ENCODE results near the gene GTF2H1. TPM values are rescaled to one million over a fixed set of nuclear protein-coding genes. Genes with fewer than 3 reads are reported as not detected.

The GTF2H1 gene
- 92.2 and 94.3 TPM in 2 replicates for total RNA-seq

DNA sequence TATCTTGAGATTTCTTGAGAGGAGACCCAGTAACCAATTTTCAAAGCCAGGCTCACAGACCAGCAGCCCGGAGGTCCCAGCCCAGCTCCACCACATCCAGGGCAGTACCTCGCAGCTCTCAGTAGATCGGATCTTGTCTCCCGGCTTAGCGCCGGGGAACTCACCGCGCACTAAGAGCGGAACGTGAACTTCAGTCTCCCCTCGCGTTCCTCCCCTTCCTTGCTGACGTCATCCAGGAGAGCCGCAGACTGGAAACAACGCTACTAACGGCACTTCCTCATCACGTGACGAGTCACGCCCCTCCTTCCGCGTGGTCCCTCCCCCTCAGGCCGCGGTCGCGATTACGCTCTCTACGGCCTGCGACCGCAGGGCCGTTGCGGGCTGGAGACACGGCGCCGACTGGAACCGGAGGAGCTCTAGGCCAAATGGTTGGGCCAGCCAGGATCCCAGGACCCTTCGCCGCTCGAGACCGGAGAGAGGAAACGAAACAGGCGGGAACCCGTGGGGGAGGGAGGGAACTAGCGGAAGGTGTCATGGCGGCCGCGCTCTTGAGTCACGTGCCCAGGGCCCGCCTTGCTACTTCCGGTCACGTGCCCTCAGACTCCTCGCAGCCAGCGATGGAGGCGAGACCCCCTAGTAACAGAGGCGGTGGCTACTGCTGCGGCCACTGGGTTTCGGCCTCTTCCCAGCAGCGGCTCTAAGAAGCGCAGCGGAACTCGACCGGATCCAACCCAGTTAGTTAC, at the start of gene GTF2H1, which contains the start of gene HPS5:
Gene GTF2H1, plus strand, starts transcription at position 599 of the 743 bp plus-strand sequence. CDS start 10,508 bp downstream, outside the sequence.
Gene HPS5, minus strand, starts transcription at position 172 of the 743 bp plus-strand sequence. CDS start 4,282 bp downstream, outside the sequence.

GRCh38 chr11:18394275-18394927, 72.0 kb downstream of the GTF2H1 start, which contains the start of gene LDHA:
Gene LDHA (plus strand): TSS chr11:18394563. CDS start chr11:18396843, 2,280 bp downstream.

Small RNA genes lying within 50 kb of the gene (small RNA-seq; reads per million reads assigned to genes)
- 0.46 reads per million, percentile 15 among the genes with 10 or more reads in this experiment for gene MIR3159 (ENCODE audit: low replicate concordance)

Other genes starting within 250 kb of the GTF2H1 start
- gene SAAL1, start 216.5 kb upstream of the GTF2H1 start, total RNA-seq: 6.6 and 19.3 TPM in 2 replicates
- gene MRGPRX3, start 190.0 kb upstream of the GTF2H1 start, total RNA-seq: 0.14 TPM in 1 of 2 replicates, not detected in the other
- not detected in 2 replicates for gene MRGPRX4, start 149.7 kb upstream of the GTF2H1 start, total RNA-seq
- not detected in 2 replicates for gene SAA4, start 85.8 kb upstream of the GTF2H1 start, total RNA-seq
- gene SAA2, start 73.9 kb upstream of the GTF2H1 start, total RNA-seq: not detected in 2 replicates
- gene SAA1, start 56.3 kb upstream of the GTF2H1 start, total RNA-seq: not detected in 2 replicates
- gene HPS5, start 427 bp upstream of the GTF2H1 start, total RNA-seq: 19.9 and 32.4 TPM in 2 replicates
- 237 and 872 TPM in 2 replicates for gene LDHA, start 72.0 kb downstream of the GTF2H1 start, total RNA-seq
- 0.22 TPM in 1 of 2 replicates, not detected in the other for gene LDHC, start 89.8 kb downstream of the GTF2H1 start, total RNA-seq
- not detected in 2 replicates for gene LDHAL6A, start 133.3 kb downstream of the GTF2H1 start, total RNA-seq
- gene TSG101, start 204.4 kb downstream of the GTF2H1 start, total RNA-seq: 103 and 110 TPM in 2 replicates

All from placental pericyte (primary cell).